WTC11 (cell line): ENCODE measurements around the gene TMPRSS13. TPM values are rescaled to one million over a fixed set of nuclear protein-coding genes. Genes with fewer than 3 reads are reported as not detected.
"Not testable (repeated sequence)": the region's sequence is repeated elsewhere in the genome, so short reads cannot be mapped to it uniquely, and the experiment has no call there.

Source experiments
- ATAC-seq: fragments of 200-7000 bp; cut with Tn5 transposase; 2 replicates; pipeline ENCODE4 v1.10.0; 2021; ENCODE audit warnings: mild to moderate bottlenecking, moderate library complexity
- CTCF ChIA-PET: fragments of 300-600 bp; sonication (Branson Sonifier 250); formaldehyde crosslinking; loops from one replicate; lab custom pipeline; 2021; ENCODE audit warnings: antibody characterized with exemption; lab: Charles Lee
- POLR2A ChIA-PET: fragments of 350-600 bp; sonication (Branson Sonifier 250); formaldehyde crosslinking; loops from one replicate; lab custom pipeline; 2021; ENCODE audit warnings: antibody characterized with exemption; lab: Charles Lee
- DNase-seq: peaks from one replicate; pipeline ENCODE4 v3.0.0; 2021; ENCODE audit warnings: low spot score
- H3K27ac Mint-ChIP-seq: 2 replicates; pipeline ENCODE4 v1.8.0; 2021; ENCODE audit warnings: mixed read lengths
- H3K27me3 Mint-ChIP-seq: 2 replicates; pipeline ENCODE4 v1.8.0; 2021; ENCODE audit warnings: low read depth, mild to moderate bottlenecking, moderate library complexity, mixed read lengths
- H3K36me3 Mint-ChIP-seq: 2 replicates; pipeline ENCODE4 v1.8.0; 2021; ENCODE audit warnings: mixed read lengths
- H3K4me1 Mint-ChIP-seq: 2 replicates; pipeline ENCODE4 v1.8.0; 2022; ENCODE audit warnings: mixed read lengths
- H3K4me3 Mint-ChIP-seq: 2 replicates; pipeline ENCODE4 v1.8.0; 2021; ENCODE audit warnings: mild to moderate bottlenecking, moderate library complexity, mixed read lengths
- H3K9me3 Mint-ChIP-seq: 2 replicates; pipeline ENCODE4 v1.8.0; 2021; ENCODE audit warnings: mixed read lengths
- CTCF ChIP-seq: fragments of 200-600 bp; IDR thresholded peaks from 2 replicates; pipeline ENCODE4 v1.8.0; 2022; ENCODE audit warnings: antibody characterized with exemption
- EMX1 ChIP-seq: fragments of 250-450 bp; sonication (Bioruptor Pico); IDR thresholded peaks from 2 replicates; pipeline ENCODE4 v1.8.0; 2021; ENCODE audit warnings: mild to moderate bottlenecking
- GABPB1 ChIP-seq: sonication (generic); formaldehyde crosslinking; IDR thresholded peaks from 2 replicates; pipeline ENCODE4 v1.8.1; 2023; ENCODE audit warnings: mild to moderate bottlenecking, missing genetic modification reagents
- JUN ChIP-seq: sonication (generic); formaldehyde crosslinking; IDR thresholded peaks from 2 replicates; pipeline ENCODE4 v1.8.0; 2023; ENCODE audit warnings: mild to moderate bottlenecking, missing genetic modification reagents
- MYBL2 ChIP-seq: sonication (generic); formaldehyde crosslinking; IDR thresholded peaks from 2 replicates; pipeline ENCODE4 v1.8.1; 2023; ENCODE audit warnings: mild to moderate bottlenecking, moderate library complexity, missing genetic modification reagents
- OVOL2 ChIP-seq: fragments of 250-450 bp; sonication (Bioruptor Pico); IDR thresholded peaks from 2 replicates; pipeline ENCODE4 v1.9.0; 2021; ENCODE audit warnings: mild to moderate bottlenecking, borderline replicate concordance
- TEAD1 ChIP-seq: sonication (generic); formaldehyde crosslinking; IDR thresholded peaks from 2 replicates; pipeline ENCODE4 v1.8.0; 2022; ENCODE audit warnings: mild to moderate bottlenecking, missing genetic modification reagents
- total RNA-seq: library from RNA; stranded (reverse); gene quantifications from 3 replicates; pipeline ENCODE4 v1.2.3, GENCODE V29; 2021
- TF ChIP-seq, protein P1 (sequence below): fragments of 250-450 bp; sonication (Bioruptor Pico); IDR thresholded peaks from 2 replicates; pipeline ENCODE4 v1.9.0; 2021; ENCODE audit warnings: moderate library complexity, mild to moderate bottlenecking, inconsistent platforms, borderline replicate concordance
- TF ChIP-seq, protein P2 (sequence below): sonication (generic); formaldehyde crosslinking; IDR thresholded peaks from 2 replicates; pipeline ENCODE4 v1.8.0; 2023; ENCODE audit warnings: missing genetic modification reagents
- TF ChIP-seq, protein P3 (sequence below): sonication (generic); formaldehyde crosslinking; conservative IDR thresholded peaks from 2 replicates; pipeline ENCODE4 v1.8.1; 2022; ENCODE audit warnings: mild to moderate bottlenecking, missing genetic modification reagents
- TF ChIP-seq, protein P4 (sequence below): sonication (generic); formaldehyde crosslinking; IDR thresholded peaks from 2 replicates; pipeline ENCODE4 v1.8.1; 2022; ENCODE audit warnings: low read depth, mild to moderate bottlenecking, moderate library complexity, missing genetic modification reagents, borderline replicate concordance
- TF ChIP-seq, protein P5 (sequence below): sonication (generic); formaldehyde crosslinking; IDR thresholded peaks from 2 replicates; pipeline ENCODE4 v1.8.1; 2023; ENCODE audit warnings: mild to moderate bottlenecking, missing genetic modification reagents, moderate library complexity

The TMPRSS13 gene
- total RNA-seq, 1 experiment from 2014 or later: 0.63 TPM

DNA sequence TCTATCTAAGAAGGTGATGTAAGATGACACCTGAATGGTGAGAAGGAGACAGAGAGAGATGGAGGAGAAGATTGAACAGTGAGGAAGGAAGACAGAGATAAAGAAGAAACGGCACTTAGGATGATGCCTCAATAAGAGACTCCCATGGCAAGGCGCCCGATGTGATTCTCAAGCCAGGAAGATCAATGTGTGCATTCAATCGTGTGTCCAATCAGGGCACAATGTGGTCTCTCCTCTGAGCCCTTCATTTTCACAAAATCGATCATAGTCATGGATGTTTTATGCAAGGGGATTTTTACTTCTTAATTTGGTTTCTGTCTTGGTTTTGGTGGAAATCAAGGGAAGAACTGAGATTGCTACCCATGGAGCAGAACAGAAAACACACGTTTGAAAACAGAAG lies 19.9 kb upstream of the TMPRSS13 start:
- no peaks in the 10 kb centered on the region for H3K36me3 Mint-ChIP-seq
- peaks cover under 1% of the 10 kb centered on the region; the same call in 1 of the 2 replicates for H3K27me3 Mint-ChIP-seq
- no peak overlapping the region for H3K4me3 Mint-ChIP-seq
- CTCF ChIA-PET: interaction anchor here (1.1 to 10.5 kb wide), 4 partner anchors 25 to 142 kb away, joined by 4 to 336 read pairs (median 8); partner anchors contain the start of gene FXYD2
- no peak overlapping the region for H3K27ac Mint-ChIP-seq
- ATAC-seq (no peak), DNase-seq (no peak)
- H3K4me1 Mint-ChIP-seq: no peaks in the 10 kb centered on the region
- POLR2A ChIA-PET: no interaction called here
- no peaks in the 10 kb centered on the region for H3K9me3 Mint-ChIP-seq
- no peak for TF ChIP-seq GABPB1
- no peak for TF ChIP-seq MYBL2 (CRISPR knock-in tag)
- TF ChIP-seq, protein P1, sequence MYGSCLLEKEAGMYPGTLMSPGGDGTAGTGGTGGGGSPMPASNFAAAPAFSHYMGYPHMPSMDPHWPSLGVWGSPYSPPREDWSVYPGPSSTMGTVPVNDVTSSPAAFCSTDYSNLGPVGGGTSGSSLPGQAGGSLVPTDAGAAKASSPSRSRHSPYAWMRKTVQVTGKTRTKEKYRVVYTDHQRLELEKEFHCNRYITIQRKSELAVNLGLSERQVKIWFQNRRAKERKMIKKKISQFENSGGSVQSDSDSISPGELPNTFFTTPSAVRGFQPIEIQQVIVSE (CRISPR knock-in tag): no peak
- TF ChIP-seq TEAD1: no peak
- TF ChIP-seq, protein P2, sequence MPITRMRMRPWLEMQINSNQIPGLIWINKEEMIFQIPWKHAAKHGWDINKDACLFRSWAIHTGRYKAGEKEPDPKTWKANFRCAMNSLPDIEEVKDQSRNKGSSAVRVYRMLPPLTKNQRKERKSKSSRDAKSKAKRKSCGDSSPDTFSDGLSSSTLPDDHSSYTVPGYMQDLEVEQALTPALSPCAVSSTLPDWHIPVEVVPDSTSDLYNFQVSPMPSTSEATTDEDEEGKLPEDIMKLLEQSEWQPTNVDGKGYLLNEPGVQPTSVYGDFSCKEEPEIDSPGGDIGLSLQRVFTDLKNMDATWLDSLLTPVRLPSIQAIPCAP (CRISPR knock-in tag): no peak
- TF ChIP-seq, protein P3, sequence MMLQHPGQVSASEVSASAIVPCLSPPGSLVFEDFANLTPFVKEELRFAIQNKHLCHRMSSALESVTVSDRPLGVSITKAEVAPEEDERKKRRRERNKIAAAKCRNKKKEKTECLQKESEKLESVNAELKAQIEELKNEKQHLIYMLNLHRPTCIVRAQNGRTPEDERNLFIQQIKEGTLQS: no peak
- no peak for TF ChIP-seq JUN (CRISPR knock-in tag)
- no peak for TF ChIP-seq OVOL2 (CRISPR knock-in tag)
- TF ChIP-seq, protein P4, sequence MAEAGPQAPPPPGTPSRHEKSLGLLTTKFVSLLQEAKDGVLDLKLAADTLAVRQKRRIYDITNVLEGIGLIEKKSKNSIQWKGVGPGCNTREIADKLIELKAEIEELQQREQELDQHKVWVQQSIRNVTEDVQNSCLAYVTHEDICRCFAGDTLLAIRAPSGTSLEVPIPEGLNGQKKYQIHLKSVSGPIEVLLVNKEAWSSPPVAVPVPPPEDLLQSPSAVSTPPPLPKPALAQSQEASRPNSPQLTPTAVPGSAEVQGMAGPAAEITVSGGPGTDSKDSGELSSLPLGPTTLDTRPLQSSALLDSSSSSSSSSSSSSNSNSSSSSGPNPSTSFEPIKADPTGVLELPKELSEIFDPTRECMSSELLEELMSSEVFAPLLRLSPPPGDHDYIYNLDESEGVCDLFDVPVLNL: no peak
- TF ChIP-seq, protein P5, sequence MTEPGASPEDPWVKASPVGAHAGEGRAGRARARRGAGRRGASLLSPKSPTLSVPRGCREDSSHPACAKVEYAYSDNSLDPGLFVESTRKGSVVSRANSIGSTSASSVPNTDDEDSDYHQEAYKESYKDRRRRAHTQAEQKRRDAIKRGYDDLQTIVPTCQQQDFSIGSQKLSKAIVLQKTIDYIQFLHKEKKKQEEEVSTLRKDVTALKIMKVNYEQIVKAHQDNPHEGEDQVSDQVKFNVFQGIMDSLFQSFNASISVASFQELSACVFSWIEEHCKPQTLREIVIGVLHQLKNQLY (CRISPR knock-in tag): no peak

- H3K4me1 Mint-ChIP-seq, DNase-seq, H3K27ac Mint-ChIP-seq, H3K4me3 Mint-ChIP-seq, ATAC-seq, POLR2A ChIA-PET, H3K36me3 Mint-ChIP-seq, H3K9me3 Mint-ChIP-seq, H3K27me3 Mint-ChIP-seq: not testable (repeated sequence)
- CTCF ChIA-PET: interaction anchor here (4.0 to 10.5 kb wide), 3 partner anchors 44 to 140 kb away, joined by 35 to 336 read pairs (median 71); partner anchors contain the start of gene FXYD2
Observed at GRCh38 chr11:117948466-117948865, 19.3 kb upstream of the TMPRSS13 start.

DNA sequence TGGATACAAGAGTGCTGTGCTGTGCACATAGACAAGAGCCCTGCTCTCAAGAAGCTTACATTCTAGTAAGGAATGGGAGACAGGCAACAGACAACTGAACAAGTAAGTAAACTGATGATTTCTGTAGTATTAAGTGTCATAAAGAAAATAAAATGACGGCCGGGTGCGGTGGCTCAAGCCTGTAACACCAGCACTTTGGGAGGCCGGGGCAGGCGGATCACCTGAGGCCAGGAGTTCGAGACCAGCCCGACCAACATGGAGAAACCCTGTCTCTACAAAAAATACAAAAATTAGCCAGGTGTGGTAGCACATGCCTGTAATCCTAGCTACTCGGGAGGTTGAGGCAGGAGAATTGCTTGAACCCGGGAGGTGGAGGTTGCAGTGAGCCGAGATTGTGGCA lies 18.5 kb upstream of the TMPRSS13 start:
- H3K27ac Mint-ChIP-seq: not testable (repeated sequence)

GRCh38 chr11:117946842-117947526 lies 17.8 kb upstream of the TMPRSS13 start:
- CTCF ChIA-PET: interaction anchor here (0.5 to 10.5 kb wide), 75 partner anchors 8 to 536 kb away, joined by 3 to 336 read pairs (median 6); partner anchors contain the start of genes FXYD2, FXYD6, IL10RA and SCN2B
- no peaks in the 10 kb centered on the region for H3K4me1 Mint-ChIP-seq
- DNase-seq: peak; percentile 94
- no peaks in the 10 kb centered on the region for H3K27me3 Mint-ChIP-seq
- POLR2A ChIA-PET: interaction anchor here (0.6 kb wide), 1 partner anchor 35 kb away, joined by 4 read pairs; no protein-coding TSS in a partner anchor
- no peak overlapping the region for H3K4me3 Mint-ChIP-seq
- H3K9me3 Mint-ChIP-seq: no peaks in the 10 kb centered on the region
- H3K36me3 Mint-ChIP-seq: no peaks in the 10 kb centered on the region
- TF ChIP-seq EMX1 (no peak), CTCF (peak; percentile 96)
- H3K27ac Mint-ChIP-seq: 0 out of 2 replicates have a peak overlapping the region, but pooled peaks have one; percentile 28
- ATAC-seq: peak; percentile 97

More for the DNA sequence above, 18.5 kb upstream of the TMPRSS13 start:
- DNase-seq, H3K27me3 Mint-ChIP-seq, H3K4me3 Mint-ChIP-seq, POLR2A ChIA-PET, H3K4me1 Mint-ChIP-seq, ATAC-seq, H3K36me3 Mint-ChIP-seq, H3K9me3 Mint-ChIP-seq: not testable (repeated sequence)
- CTCF ChIA-PET: interaction anchor here (0.7 to 10.5 kb wide), 18 partner anchors 13 to 521 kb away, joined by 3 to 336 read pairs (median 20); partner anchors contain the start of genes FXYD2, IL10RA and TMPRSS13
